WTC11 (cell line): ENCODE measurements around the gene KRTAP9-6. TPM values are rescaled to one million over a fixed set of nuclear protein-coding genes. Genes with fewer than 3 reads are reported as not detected.

Source experiments
- ATF1 ChIP-seq: sonication (generic); formaldehyde crosslinking; IDR thresholded peaks from 2 replicates; pipeline ENCODE4 v1.8.1; 2023; ENCODE audit warnings: mild to moderate bottlenecking, moderate library complexity, missing genetic modification reagents
- GRHL2 ChIP-seq: fragments of 250-450 bp; sonication (Bioruptor Pico); IDR thresholded peaks from 2 replicates; pipeline ENCODE4 v1.8.0; 2022; ENCODE audit warnings: mild to moderate bottlenecking, moderate library complexity; ENCODE audit not compliant: insufficient replicate concordance, severe bottlenecking
- total RNA-seq: library from RNA; stranded (reverse); gene quantifications from 3 replicates; pipeline ENCODE4 v1.2.3, GENCODE V29; 2021
- TF ChIP-seq, protein P1 (sequence below): sonication (generic); formaldehyde crosslinking; IDR thresholded peaks from 2 replicates; pipeline ENCODE4 v1.8.0; 2022; ENCODE audit warnings: missing genetic modification reagents

Gene KRTAP9-6
- total RNA-seq, 1 experiment from 2014 or later: not detected

DNA sequence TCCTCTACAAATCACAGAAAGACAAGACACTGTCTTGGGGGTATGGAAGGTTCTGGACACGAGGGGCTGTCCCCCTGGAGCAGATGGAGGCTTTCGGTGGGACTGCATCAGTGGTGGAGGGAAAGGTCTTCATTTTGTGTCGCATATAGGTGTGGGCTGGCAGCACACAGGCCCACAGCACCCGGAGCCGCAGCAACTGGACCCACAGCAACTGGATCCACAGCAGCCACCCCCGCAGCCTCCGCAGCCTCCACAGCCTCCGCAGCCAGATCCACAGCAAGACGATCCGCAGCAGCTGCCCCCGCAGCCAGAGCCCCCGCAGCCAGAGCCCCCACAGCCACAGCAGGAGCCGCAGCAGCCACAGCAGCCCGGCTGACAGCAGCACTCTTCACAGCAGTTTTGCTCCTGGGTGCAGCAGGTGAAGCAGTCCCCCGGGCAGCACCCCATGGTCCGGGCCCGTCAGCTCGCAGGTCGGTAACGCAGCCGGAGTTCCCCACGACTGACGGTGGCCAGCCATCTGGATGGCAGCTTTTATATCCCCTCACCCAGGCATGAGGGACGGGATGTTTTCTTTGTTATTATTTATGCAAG, 50.1 kb downstream of the KRTAP9-6 start, which contains the start of gene KRTAP17-1 (continued):
- TF ChIP-seq, protein P1, sequence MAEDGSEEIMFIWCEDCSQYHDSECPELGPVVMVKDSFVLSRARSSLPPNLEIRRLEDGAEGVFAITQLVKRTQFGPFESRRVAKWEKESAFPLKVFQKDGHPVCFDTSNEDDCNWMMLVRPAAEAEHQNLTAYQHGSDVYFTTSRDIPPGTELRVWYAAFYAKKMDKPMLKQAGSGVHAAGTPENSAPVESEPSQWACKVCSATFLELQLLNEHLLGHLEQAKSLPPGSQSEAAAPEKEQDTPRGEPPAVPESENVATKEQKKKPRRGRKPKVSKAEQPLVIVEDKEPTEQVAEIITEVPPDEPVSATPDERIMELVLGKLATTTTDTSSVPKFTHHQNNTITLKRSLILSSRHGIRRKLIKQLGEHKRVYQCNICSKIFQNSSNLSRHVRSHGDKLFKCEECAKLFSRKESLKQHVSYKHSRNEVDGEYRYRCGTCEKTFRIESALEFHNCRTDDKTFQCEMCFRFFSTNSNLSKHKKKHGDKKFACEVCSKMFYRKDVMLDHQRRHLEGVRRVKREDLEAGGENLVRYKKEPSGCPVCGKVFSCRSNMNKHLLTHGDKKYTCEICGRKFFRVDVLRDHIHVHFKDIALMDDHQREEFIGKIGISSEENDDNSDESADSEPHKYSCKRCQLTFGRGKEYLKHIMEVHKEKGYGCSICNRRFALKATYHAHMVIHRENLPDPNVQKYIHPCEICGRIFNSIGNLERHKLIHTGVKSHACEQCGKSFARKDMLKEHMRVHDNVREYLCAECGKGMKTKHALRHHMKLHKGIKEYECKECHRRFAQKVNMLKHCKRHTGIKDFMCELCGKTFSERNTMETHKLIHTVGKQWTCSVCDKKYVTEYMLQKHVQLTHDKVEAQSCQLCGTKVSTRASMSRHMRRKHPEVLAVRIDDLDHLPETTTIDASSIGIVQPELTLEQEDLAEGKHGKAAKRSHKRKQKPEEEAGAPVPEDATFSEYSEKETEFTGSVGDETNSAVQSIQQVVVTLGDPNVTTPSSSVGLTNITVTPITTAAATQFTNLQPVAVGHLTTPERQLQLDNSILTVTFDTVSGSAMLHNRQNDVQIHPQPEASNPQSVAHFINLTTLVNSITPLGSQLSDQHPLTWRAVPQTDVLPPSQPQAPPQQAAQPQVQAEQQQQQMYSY: no peak
- TF ChIP-seq GRHL2 (CRISPR knock-in tag) (no peak), ATF1 (CRISPR knock-in tag) (no peak)

Other genes with a start within 250 kb of the KRTAP9-6 start
- not detected in 3 replicates for gene KRTAP1-5, start 238.2 kb upstream of the KRTAP9-6 start, total RNA-seq
- gene KRTAP1-4, start 235.2 kb upstream of the KRTAP9-6 start, total RNA-seq: not detected in 3 replicates
- gene KRTAP1-3, start 230.5 kb upstream of the KRTAP9-6 start, total RNA-seq: not detected in 3 replicates
- gene KRTAP1-1, start 223.9 kb upstream of the KRTAP9-6 start, total RNA-seq: not detected in 3 replicates
- gene KRTAP2-1, start 218.1 kb upstream of the KRTAP9-6 start, total RNA-seq: not detected in 3 replicates
- not detected in 3 replicates for gene KRTAP2-2, start 210.1 kb upstream of the KRTAP9-6 start, total RNA-seq
- gene KRTAP2-3, start 205.3 kb upstream of the KRTAP9-6 start, total RNA-seq: not detected in 3 replicates
- gene KRTAP2-4, start 199.5 kb upstream of the KRTAP9-6 start, total RNA-seq: not detected in 3 replicates
- gene KRTAP4-7, start 181.2 kb upstream of the KRTAP9-6 start, total RNA-seq: not detected in 3 replicates
- not detected in 3 replicates for gene KRTAP4-8, start 167.2 kb upstream of the KRTAP9-6 start, total RNA-seq
- not detected in 3 replicates for gene KRTAP4-16, start 163.2 kb upstream of the KRTAP9-6 start, total RNA-seq
- not detected in 3 replicates for gene KRTAP4-9, start 160.0 kb upstream of the KRTAP9-6 start, total RNA-seq
- gene KRTAP4-11, start 147.0 kb upstream of the KRTAP9-6 start, total RNA-seq: not detected in 3 replicates
- not detected in 3 replicates for gene KRTAP4-12, start 141.2 kb upstream of the KRTAP9-6 start, total RNA-seq
- gene KRTAP4-6, start 124.8 kb upstream of the KRTAP9-6 start, total RNA-seq: not detected in 3 replicates
- not detected in 3 replicates for gene KRTAP4-5, start 115.6 kb upstream of the KRTAP9-6 start, total RNA-seq
- not detected in 3 replicates for gene KRTAP4-4, start 104.6 kb upstream of the KRTAP9-6 start, total RNA-seq
- gene KRTAP4-3, start 97.2 kb upstream of the KRTAP9-6 start, total RNA-seq: not detected in 3 replicates
- gene KRTAP4-2, start 87.2 kb upstream of the KRTAP9-6 start, total RNA-seq: not detected in 3 replicates
- gene KRTAP4-1, start 80.5 kb upstream of the KRTAP9-6 start, total RNA-seq: not detected in 3 replicates
- not detected in 3 replicates for gene KRTAP9-1, start 75.5 kb upstream of the KRTAP9-6 start, total RNA-seq
- not detected in 3 replicates for gene KRTAP9-2, start 38.7 kb upstream of the KRTAP9-6 start, total RNA-seq
- not detected in 3 replicates for gene KRTAP9-3, start 32.9 kb upstream of the KRTAP9-6 start, total RNA-seq
- gene KRTAP9-8, start 27.4 kb upstream of the KRTAP9-6 start, total RNA-seq: not detected in 3 replicates
- not detected in 3 replicates for gene KRTAP9-4, start 15.7 kb upstream of the KRTAP9-6 start, total RNA-seq
- gene KRTAP9-9, start 10.0 kb upstream of the KRTAP9-6 start, total RNA-seq: not detected in 3 replicates
- not detected in 3 replicates for gene KRTAP9-7, start 10.3 kb downstream of the KRTAP9-6 start, total RNA-seq
- not detected in 3 replicates for gene KRTAP29-1, start 37.5 kb downstream of the KRTAP9-6 start, total RNA-seq
- gene KRTAP16-1, start 43.9 kb downstream of the KRTAP9-6 start, total RNA-seq: not detected in 3 replicates
- gene KRTAP17-1, start 50.3 kb downstream of the KRTAP9-6 start, total RNA-seq: not detected in 3 replicates
- gene KRT33A, start 85.5 kb downstream of the KRTAP9-6 start, total RNA-seq: not detected in 3 replicates
- gene KRT33B, start 104.4 kb downstream of the KRTAP9-6 start, total RNA-seq: not detected in 3 replicates
- not detected in 3 replicates for gene KRT34, start 116.9 kb downstream of the KRTAP9-6 start, total RNA-seq
- not detected in 3 replicates for gene KRT31, start 132.2 kb downstream of the KRTAP9-6 start, total RNA-seq
- not detected in 3 replicates for gene KRT37, start 159.2 kb downstream of the KRTAP9-6 start, total RNA-seq
- gene KRT38, start 175.6 kb downstream of the KRTAP9-6 start, total RNA-seq: not detected in 3 replicates
- gene KRT32, start 202.0 kb downstream of the KRTAP9-6 start, total RNA-seq: not detected in 3 replicates
- not detected in 3 replicates for gene KRT35, start 215.8 kb downstream of the KRTAP9-6 start, total RNA-seq
- gene KRT36, start 224.5 kb downstream of the KRTAP9-6 start, total RNA-seq: not detected in 3 replicates
- gene KRT13, start 240.2 kb downstream of the KRTAP9-6 start, total RNA-seq: not detected in 3 replicates